ENCODE results near the gene S100A6. TPM values are rescaled to one million over a fixed set of nuclear protein-coding genes. Genes with fewer than 3 reads are reported as not detected.
"Not testable (repeated sequence)": the region's sequence is repeated elsewhere in the genome, so short reads cannot be mapped to it uniquely, and the experiment has no call there.

S100A6 gene
- 2,061 and 4,042 TPM in 2 replicates for total RNA-seq
- polyA plus RNA-seq = 1,280 and 2,637 TPM in 2 replicates
- polyA plus RNA-seq (2012) = 5,317 and 10,273 TPM in 2 replicates
- 895 and 1,329 TPM in 2 replicates for polyA minus RNA-seq (ENCODE audit: low replicate concordance)

- no peak for TF ChIP-seq EZH2 (IDR thresholded peaks at IDR 0.05; ENCODE audit: low read length, missing control alignments)
- TF ChIP-seq, protein P1, sequence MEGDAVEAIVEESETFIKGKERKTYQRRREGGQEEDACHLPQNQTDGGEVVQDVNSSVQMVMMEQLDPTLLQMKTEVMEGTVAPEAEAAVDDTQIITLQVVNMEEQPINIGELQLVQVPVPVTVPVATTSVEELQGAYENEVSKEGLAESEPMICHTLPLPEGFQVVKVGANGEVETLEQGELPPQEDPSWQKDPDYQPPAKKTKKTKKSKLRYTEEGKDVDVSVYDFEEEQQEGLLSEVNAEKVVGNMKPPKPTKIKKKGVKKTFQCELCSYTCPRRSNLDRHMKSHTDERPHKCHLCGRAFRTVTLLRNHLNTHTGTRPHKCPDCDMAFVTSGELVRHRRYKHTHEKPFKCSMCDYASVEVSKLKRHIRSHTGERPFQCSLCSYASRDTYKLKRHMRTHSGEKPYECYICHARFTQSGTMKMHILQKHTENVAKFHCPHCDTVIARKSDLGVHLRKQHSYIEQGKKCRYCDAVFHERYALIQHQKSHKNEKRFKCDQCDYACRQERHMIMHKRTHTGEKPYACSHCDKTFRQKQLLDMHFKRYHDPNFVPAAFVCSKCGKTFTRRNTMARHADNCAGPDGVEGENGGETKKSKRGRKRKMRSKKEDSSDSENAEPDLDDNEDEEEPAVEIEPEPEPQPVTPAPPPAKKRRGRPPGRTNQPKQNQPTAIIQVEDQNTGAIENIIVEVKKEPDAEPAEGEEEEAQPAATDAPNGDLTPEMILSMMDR (conservative IDR thresholded peaks at IDR 0.05 in 1 of 2, IDR thresholded peaks at IDR 0.05 in 1 of 2; ENCODE audit: low read depth in 1 of 2, low read length in 2 of 2) = no peak
- peaks cover 6% of the 10 kb centered on the region for H3K36me3 ChIP-seq (ENCODE audit: control insufficient read depth, insufficient read depth, low read length)
- peak within 1 kb of the TSS; percentile 93 for H3K9ac ChIP-seq (ENCODE audit: insufficient read depth, low read length)
- peaks cover 23% of the 10 kb centered on the region for H3K79me2 ChIP-seq (ENCODE audit: control insufficient read depth, insufficient read depth, low read length)
- peak within 1 kb of the TSS; percentile 43 for H2AFZ ChIP-seq (ENCODE audit: low read length)
- no peaks in the 10 kb centered on the region for H3K27me3 ChIP-seq (ENCODE audit: control insufficient read depth, insufficient read depth, low read length)
- H3K9me3 ChIP-seq (ENCODE audit: control insufficient read depth, insufficient read depth, low read depth, low read length) = no peaks in the 10 kb centered on the region
- DNase-seq (ENCODE audit: low read depth in 2 of 2) = peak; percentile 28 to 60
- H3K4me3 ChIP-seq (replicated peaks in 1 of 4; ENCODE audit: control extremely low read depth in 1 of 4, insufficient read depth in 1 of 4, low read depth in 3 of 4, low read length in 4 of 4) = peak within 1 kb of the TSS; percentile 96 to 100 (median 98)
- no peaks in the 10 kb centered on the region for H4K20me1 ChIP-seq (ENCODE audit: control insufficient read depth, extremely low read depth, insufficient read depth, low read length)
- H3K4me1 ChIP-seq (ENCODE audit: control insufficient read depth, extremely low read depth, insufficient read depth, low read length) = peaks cover 18% of the 10 kb centered on the region
- H3K27ac ChIP-seq (ENCODE audit: insufficient read depth, low read length) = peak within 1 kb of the TSS; percentile 98
- peak within 1 kb of the TSS; percentile 89 for H3K4me2 ChIP-seq (ENCODE audit: extremely low read depth, insufficient read depth, low read length)
Measured at GRCh38 chr1:153535242-153536011, at the start of gene S100A6. S100A6 (minus strand) TSS chr1:153535991; CDS start chr1:153535339, 652 bp downstream.

GRCh38 chr1:153585006-153585405 lies 49.2 kb upstream of the S100A6 start:
- no peak overlapping the region for H3K27ac ChIP-seq (ENCODE audit: insufficient read depth, low read length)
- H3K4me2 ChIP-seq (ENCODE audit: extremely low read depth, insufficient read depth, low read length) = no peak overlapping the region
- TF ChIP-seq, protein P1 (conservative IDR thresholded peaks at IDR 0.05 in 1 of 2, IDR thresholded peaks at IDR 0.05 in 1 of 2; ENCODE audit: low read depth in 1 of 2, low read length in 2 of 2) = no peak
- no peak for TF ChIP-seq EZH2 (IDR thresholded peaks at IDR 0.05; ENCODE audit: low read length, missing control alignments)
- H4K20me1 ChIP-seq (ENCODE audit: control insufficient read depth, extremely low read depth, insufficient read depth, low read length) = no peaks in the 10 kb centered on the region
- H3K4me1 ChIP-seq (ENCODE audit: control insufficient read depth, extremely low read depth, insufficient read depth, low read length) = peaks cover 2% of the 10 kb centered on the region
- no peak for DNase-seq (ENCODE audit: low read depth in 2 of 2)
- no peak overlapping the region for H3K4me3 ChIP-seq (replicated peaks in 1 of 4; ENCODE audit: control extremely low read depth in 1 of 4, insufficient read depth in 1 of 4, low read depth in 3 of 4, low read length in 4 of 4)
- H3K9ac ChIP-seq (ENCODE audit: insufficient read depth, low read length) = no peak overlapping the region
- H3K79me2 ChIP-seq (ENCODE audit: control insufficient read depth, insufficient read depth, low read length) = no peaks in the 10 kb centered on the region
- no peaks in the 10 kb centered on the region for H3K36me3 ChIP-seq (ENCODE audit: control insufficient read depth, insufficient read depth, low read length)
- no peak overlapping the region for H2AFZ ChIP-seq (ENCODE audit: low read length)
- no peaks in the 10 kb centered on the region for H3K27me3 ChIP-seq (ENCODE audit: control insufficient read depth, insufficient read depth, low read length)
- no peaks in the 10 kb centered on the region for H3K9me3 ChIP-seq (ENCODE audit: control insufficient read depth, insufficient read depth, low read depth, low read length)

GRCh38 chr1:153583976-153584375 lies 48.2 kb upstream of the S100A6 start:
- Histone ChIP-seq H3K36me3 (ENCODE audit: control insufficient read depth, insufficient read depth, low read length) (no peaks in the 10 kb centered on the region), H4K20me1 (ENCODE audit: control insufficient read depth, extremely low read depth, insufficient read depth, low read length) (no peaks in the 10 kb centered on the region)
- peak in 1 of 2 donors; percentile 58 for DNase-seq (ENCODE audit: low read depth in 2 of 2)

GRCh38 chr1:153583514-153583913 lies 47.7 kb upstream of the S100A6 start:
- H3K4me1 ChIP-seq (ENCODE audit: control insufficient read depth, extremely low read depth, insufficient read depth, low read length); H3K9ac ChIP-seq (ENCODE audit: insufficient read depth, low read length); H3K4me3 ChIP-seq (replicated peaks in 1 of 4; ENCODE audit: control extremely low read depth in 1 of 4, insufficient read depth in 1 of 4, low read depth in 3 of 4, low read length in 4 of 4); H3K36me3 ChIP-seq (ENCODE audit: control insufficient read depth, insufficient read depth, low read length); H4K20me1 ChIP-seq (ENCODE audit: control insufficient read depth, extremely low read depth, insufficient read depth, low read length); H3K27me3 ChIP-seq (ENCODE audit: control insufficient read depth, insufficient read depth, low read length); H2AFZ ChIP-seq (ENCODE audit: low read length); H3K27ac ChIP-seq (ENCODE audit: insufficient read depth, low read length); H3K9me3 ChIP-seq (ENCODE audit: control insufficient read depth, insufficient read depth, low read depth, low read length); H3K79me2 ChIP-seq (ENCODE audit: control insufficient read depth, insufficient read depth, low read length); DNase-seq (ENCODE audit: low read depth in 2 of 2); H3K4me2 ChIP-seq (ENCODE audit: extremely low read depth, insufficient read depth, low read length): not testable (repeated sequence)

More at GRCh38 chr1:153583976-153584375, 48.2 kb upstream of the S100A6 start:
- H3K4me2 ChIP-seq (ENCODE audit: extremely low read depth, insufficient read depth, low read length) = no peak overlapping the region
- H3K27ac ChIP-seq (ENCODE audit: insufficient read depth, low read length) = no peak overlapping the region
- no peak for TF ChIP-seq EZH2 (IDR thresholded peaks at IDR 0.05; ENCODE audit: low read length, missing control alignments)
- TF ChIP-seq, protein P1 (conservative IDR thresholded peaks at IDR 0.05 in 1 of 2, IDR thresholded peaks at IDR 0.05 in 1 of 2; ENCODE audit: low read depth in 1 of 2, low read length in 2 of 2) = no peak
- peaks cover 3% of the 10 kb centered on the region for H3K4me1 ChIP-seq (ENCODE audit: control insufficient read depth, extremely low read depth, insufficient read depth, low read length)
- H3K9ac ChIP-seq (ENCODE audit: insufficient read depth, low read length) = no peak overlapping the region
- no peaks in the 10 kb centered on the region for H3K27me3 ChIP-seq (ENCODE audit: control insufficient read depth, insufficient read depth, low read length)
- no peak overlapping the region for H3K4me3 ChIP-seq (replicated peaks in 1 of 4; ENCODE audit: control extremely low read depth in 1 of 4, insufficient read depth in 1 of 4, low read depth in 3 of 4, low read length in 4 of 4)
- H3K79me2 ChIP-seq (ENCODE audit: control insufficient read depth, insufficient read depth, low read length) = no peaks in the 10 kb centered on the region
- H3K9me3 ChIP-seq (ENCODE audit: control insufficient read depth, insufficient read depth, low read depth, low read length) = no peaks in the 10 kb centered on the region
- H2AFZ ChIP-seq (ENCODE audit: low read length) = no peak overlapping the region
